HUES48 (cell line): ENCODE measurements around the gene PDE3B.

Source experiments
- H3K27ac ChIP-seq: one replicate; pipeline ENCODE4 v1.7.0; 2013; ENCODE audit warnings: low read depth, low read length, inconsistent platforms
- H3K27me3 ChIP-seq: 2 replicates; pipeline ENCODE4 v1.6.1; 2013; ENCODE audit warnings: mild to moderate bottlenecking, low read length; ENCODE audit not compliant: control insufficient read depth, insufficient read depth
- H3K36me3 ChIP-seq: 2 replicates; pipeline ENCODE4 v1.6.1; 2013; ENCODE audit warnings: low read length; ENCODE audit not compliant: control insufficient read depth, insufficient read depth
- H3K4me1 ChIP-seq: 2 replicates; pipeline ENCODE4 v1.6.1; 2013; ENCODE audit warnings: mild to moderate bottlenecking, low read length; ENCODE audit not compliant: control insufficient read depth, insufficient read depth
- H3K4me3 ChIP-seq: 2 replicates; pipeline ENCODE4 v1.5.1; 2013; ENCODE audit warnings: mild to moderate bottlenecking, low read depth, low read length
- H3K9ac ChIP-seq: 2 replicates; pipeline ENCODE4 v1.6.1; 2013; ENCODE audit warnings: mild to moderate bottlenecking, low read depth, low read length, moderate library complexity
- H3K9me3 ChIP-seq: 2 replicates; pipeline ENCODE4 v1.6.1; 2013; ENCODE audit warnings: low read length; ENCODE audit not compliant: control insufficient read depth, insufficient read depth

The PDE3B gene

GRCh38 chr11:14891143-14892035 lies 247.8 kb downstream of the PDE3B start:
- Histone ChIP-seq H3K27me3 (peaks cover 20% of the 10 kb centered on the region), H3K4me3 (peak overlapping the region; percentile 76), H3K36me3 (no peaks in the 10 kb centered on the region), H3K9me3 (no peaks in the 10 kb centered on the region), H3K27ac (peak overlapping the region; percentile 80), H3K4me1 (0 out of 2 replicates have a peak, but pooled peaks cover 2% of the 10 kb centered on the region), H3K9ac (peak overlapping the region; percentile 37; the same call in 1 of the 2 replicates)

- peak within 1 kb of the TSS; percentile 76 for H3K4me3 ChIP-seq
- peak within 1 kb of the TSS; percentile 37; the same call in 1 of the 2 replicates for H3K9ac ChIP-seq
- peak within 1 kb of the TSS; percentile 80 for H3K27ac ChIP-seq
- H3K4me1 ChIP-seq: 0 out of 2 replicates have a peak, but pooled peaks cover 2% of the 10 kb centered on the region
- H3K9me3 ChIP-seq: no peaks in the 10 kb centered on the region
- peaks cover 20% of the 10 kb centered on the region for H3K27me3 ChIP-seq
- H3K36me3 ChIP-seq: no peaks in the 10 kb centered on the region
Measured at GRCh38 chr11:14892036-14892556, 248.5 kb downstream of the PDE3B start, which contains the start of gene CYP2R1. Gene CYP2R1, minus strand, starts transcription at chr11:14892231. Its CDS starts 26 bp downstream, at chr11:14892205.

GRCh38 chr11:14892577-14892976 lies 249.0 kb downstream of the PDE3B start:
- H3K9me3 ChIP-seq: no peaks in the 10 kb centered on the region
- 0 out of 2 replicates have a peak, but pooled peaks cover 2% of the 10 kb centered on the region for H3K4me1 ChIP-seq
- no peak overlapping the region for H3K27ac ChIP-seq
- H3K9ac ChIP-seq: no peak overlapping the region
- peak overlapping the region; percentile 76 for H3K4me3 ChIP-seq
- H3K36me3 ChIP-seq: no peaks in the 10 kb centered on the region
- H3K27me3 ChIP-seq: peaks cover 20% of the 10 kb centered on the region

GRCh38 chr11:14894657-14895598 lies 251.3 kb downstream of the PDE3B start:
- H3K36me3 ChIP-seq: no peaks in the 10 kb centered on the region
- no peaks in the 10 kb centered on the region for H3K9me3 ChIP-seq
- H3K9ac ChIP-seq: no peak overlapping the region
- peaks cover 20% of the 10 kb centered on the region for H3K27me3 ChIP-seq
- no peak overlapping the region for H3K4me3 ChIP-seq
- H3K4me1 ChIP-seq: 0 out of 2 replicates have a peak, but pooled peaks cover 2% of the 10 kb centered on the region
- H3K27ac ChIP-seq: no peak overlapping the region

GRCh38 chr11:14898355-14898754 lies 254.8 kb downstream of the PDE3B start:
- Histone ChIP-seq H3K9ac (no peak overlapping the region), H3K4me3 (no peak overlapping the region), H3K4me1 (no peaks in the 10 kb centered on the region), H3K27me3 (peaks cover 2% of the 10 kb centered on the region; the same call in 1 of the 2 replicates), H3K36me3 (no peaks in the 10 kb centered on the region), H3K9me3 (no peaks in the 10 kb centered on the region), H3K27ac (no peak overlapping the region)

GRCh38 chr11:14898906-14899305 lies 255.3 kb downstream of the PDE3B start:
- no peak overlapping the region for H3K4me3 ChIP-seq
- H3K4me1 ChIP-seq: no peaks in the 10 kb centered on the region
- H3K9ac ChIP-seq: no peak overlapping the region
- no peaks in the 10 kb centered on the region for H3K9me3 ChIP-seq
- no peaks in the 10 kb centered on the region for H3K36me3 ChIP-seq
- H3K27me3 ChIP-seq: peaks cover 4% of the 10 kb centered on the region; the same call in 1 of the 2 replicates
- no peak overlapping the region for H3K27ac ChIP-seq

GRCh38 chr11:14902650-14903350 lies 259.2 kb downstream of the PDE3B start:
- Histone ChIP-seq H3K4me3 (no peak overlapping the region), H3K36me3 (no peaks in the 10 kb centered on the region), H3K9ac (no peak overlapping the region), H3K27ac (no peak overlapping the region), H3K27me3 (peaks cover 9% of the 10 kb centered on the region; the same call in 1 of the 2 replicates), H3K4me1 (no peaks in the 10 kb centered on the region), H3K9me3 (no peaks in the 10 kb centered on the region)

GRCh38 chr11:14904745-14905103 lies 261.1 kb downstream of the PDE3B start:
- Histone ChIP-seq H3K9ac (peak overlapping the region; percentile 57), H3K27ac (no peak overlapping the region)

GRCh38 chr11:14905104-14906033 lies 261.8 kb downstream of the PDE3B start:
- H3K9ac ChIP-seq: peak overlapping the region; percentile 57
- peak overlapping the region; percentile 75 for H3K4me3 ChIP-seq
- peaks cover 9% of the 10 kb centered on the region; the same call in 1 of the 2 replicates for H3K27me3 ChIP-seq

More at GRCh38 chr11:14904745-14905103, 261.1 kb downstream of the PDE3B start:
- Histone ChIP-seq H3K36me3 (no peaks in the 10 kb centered on the region), H3K4me3 (peak overlapping the region; percentile 75), H3K4me1 (no peaks in the 10 kb centered on the region), H3K27me3 (peaks cover 9% of the 10 kb centered on the region; the same call in 1 of the 2 replicates), H3K9me3 (no peaks in the 10 kb centered on the region)

More at GRCh38 chr11:14905104-14906033, 261.8 kb downstream of the PDE3B start:
- Histone ChIP-seq H3K27ac (no peak overlapping the region), H3K36me3 (no peaks in the 10 kb centered on the region), H3K9me3 (no peaks in the 10 kb centered on the region), H3K4me1 (no peaks in the 10 kb centered on the region)
